ENCODE results near the gene FAM13A. TPM values are rescaled to one million over a fixed set of nuclear protein-coding genes. Genes with fewer than 3 reads are reported as not detected.

Gene FAM13A
- total and polyA plus RNA-seq, 9 of the 15 experiments (the other 6 are each of a cell fraction or from before 2014, with no cell fraction given), result 11.3 to 23.3 (median 14.7) TPM

DNA sequence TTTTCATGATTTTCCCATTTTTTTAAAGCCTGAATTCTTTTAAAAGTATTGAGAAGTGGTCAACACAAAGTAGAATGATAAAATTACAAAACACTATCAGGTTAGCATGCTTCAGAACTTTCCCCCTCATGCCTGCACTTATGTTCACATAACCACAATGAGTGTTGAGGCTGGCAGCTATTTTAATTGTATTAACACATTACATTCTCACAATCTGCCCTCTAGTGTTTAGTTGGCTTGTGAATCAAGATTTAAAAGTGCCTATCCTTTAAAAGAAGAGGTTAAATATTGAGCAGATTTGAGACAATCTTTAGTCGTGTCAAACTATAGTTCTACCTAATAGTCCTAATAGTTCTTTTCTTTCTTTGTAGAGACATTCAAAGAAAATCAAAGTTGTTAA is 265.7 kb downstream of the FAM13A start:
- no peaks in the 10 kb centered on the region for H3K9me3 ChIP-seq (replicated peaks; ENCODE audit: control insufficient read depth, insufficient read depth, low read depth, low read length)
- no peak overlapping the region for H3K4me2 ChIP-seq (ENCODE audit: insufficient read depth, low read length)
- no peaks in the 10 kb centered on the region for H4K20me1 ChIP-seq (replicated peaks; ENCODE audit: control insufficient read depth, insufficient read depth, low read length)
- H3K4me3 ChIP-seq, result no peak overlapping the region
- H3K27ac ChIP-seq (ENCODE audit: extremely low read depth, low read depth, low read length), result no peak overlapping the region
- no peak overlapping the region for H3K9ac ChIP-seq (ENCODE audit: insufficient read depth in 1 of 2, low read depth in 2 of 2, low read length in 2 of 2)
- CTCF ChIA-PET (ENCODE audit: low intra/inter-chr PET ratio), result no interaction called here
- H3K27me3 ChIP-seq (ENCODE audit: control insufficient read depth in 2 of 2, insufficient read depth in 2 of 2, low read length in 2 of 2), result no peaks in the 10 kb centered on the region
- peaks cover 13% of the 10 kb centered on the region; the same call in 2 of the 3 replicates for H3K36me3 ChIP-seq (ENCODE audit: control insufficient read depth, insufficient read depth, low read length)
- H3K79me2 ChIP-seq (ENCODE audit: control insufficient read depth, insufficient read depth, low read length), result no peaks in the 10 kb centered on the region
- POLR2A ChIA-PET, result interaction anchor here (0.7 kb wide), 1 partner anchor 14 kb away, joined by 3 read pairs; no protein-coding TSS in a partner anchor
- H2AFZ ChIP-seq (ENCODE audit: low read depth, low read length), result no peak overlapping the region
- FAIRE-seq (peak; percentile 76), ATAC-seq (no peak), DNase-seq (ENCODE audit: extremely low read depth in 1 of 4, low spot score in 3 of 4) (peak in 1 of 4 experiments; percentile 11)
- intact Hi-C loops (cut with micrococcal nuclease), result loop anchor here (5.0 to 10.0 kb wide), 2 partner anchors 84 to 116 kb away; no protein-coding TSS in a partner anchor
- TF ChIP-seq ZFPM2 (CRISPR knock-in tag; IDR thresholded peaks at IDR 0.05), result no peak
- no peak for TF ChIP-seq SMARCE1 (IDR thresholded peaks at IDR 0.05)
- TF ChIP-seq, protein P1, sequence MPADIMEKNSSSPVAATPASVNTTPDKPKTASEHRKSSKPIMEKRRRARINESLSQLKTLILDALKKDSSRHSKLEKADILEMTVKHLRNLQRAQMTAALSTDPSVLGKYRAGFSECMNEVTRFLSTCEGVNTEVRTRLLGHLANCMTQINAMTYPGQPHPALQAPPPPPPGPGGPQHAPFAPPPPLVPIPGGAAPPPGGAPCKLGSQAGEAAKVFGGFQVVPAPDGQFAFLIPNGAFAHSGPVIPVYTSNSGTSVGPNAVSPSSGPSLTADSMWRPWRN (IDR thresholded peaks at IDR 0.05; ENCODE audit: low read depth), result no peak
- TF ChIP-seq ZEB2 (IDR thresholded peaks at IDR 0.05), result no peak
- no peak for TF ChIP-seq SMAD2 (IDR thresholded peaks at IDR 0.05; ENCODE audit: low read depth, low read length)
- TF ChIP-seq, protein P2, sequence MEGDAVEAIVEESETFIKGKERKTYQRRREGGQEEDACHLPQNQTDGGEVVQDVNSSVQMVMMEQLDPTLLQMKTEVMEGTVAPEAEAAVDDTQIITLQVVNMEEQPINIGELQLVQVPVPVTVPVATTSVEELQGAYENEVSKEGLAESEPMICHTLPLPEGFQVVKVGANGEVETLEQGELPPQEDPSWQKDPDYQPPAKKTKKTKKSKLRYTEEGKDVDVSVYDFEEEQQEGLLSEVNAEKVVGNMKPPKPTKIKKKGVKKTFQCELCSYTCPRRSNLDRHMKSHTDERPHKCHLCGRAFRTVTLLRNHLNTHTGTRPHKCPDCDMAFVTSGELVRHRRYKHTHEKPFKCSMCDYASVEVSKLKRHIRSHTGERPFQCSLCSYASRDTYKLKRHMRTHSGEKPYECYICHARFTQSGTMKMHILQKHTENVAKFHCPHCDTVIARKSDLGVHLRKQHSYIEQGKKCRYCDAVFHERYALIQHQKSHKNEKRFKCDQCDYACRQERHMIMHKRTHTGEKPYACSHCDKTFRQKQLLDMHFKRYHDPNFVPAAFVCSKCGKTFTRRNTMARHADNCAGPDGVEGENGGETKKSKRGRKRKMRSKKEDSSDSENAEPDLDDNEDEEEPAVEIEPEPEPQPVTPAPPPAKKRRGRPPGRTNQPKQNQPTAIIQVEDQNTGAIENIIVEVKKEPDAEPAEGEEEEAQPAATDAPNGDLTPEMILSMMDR (IDR thresholded peaks at IDR 0.05 in 2 of 3, conservative IDR thresholded peaks at IDR 0.05 in 1 of 3; ENCODE audit: insufficient read depth in 2 of 3, low read depth in 1 of 3, low read length in 3 of 3), result peak in 1 of 3 experiments; percentile 32; a peak in 1 of 6 replicates
- TF ChIP-seq, protein P3, sequence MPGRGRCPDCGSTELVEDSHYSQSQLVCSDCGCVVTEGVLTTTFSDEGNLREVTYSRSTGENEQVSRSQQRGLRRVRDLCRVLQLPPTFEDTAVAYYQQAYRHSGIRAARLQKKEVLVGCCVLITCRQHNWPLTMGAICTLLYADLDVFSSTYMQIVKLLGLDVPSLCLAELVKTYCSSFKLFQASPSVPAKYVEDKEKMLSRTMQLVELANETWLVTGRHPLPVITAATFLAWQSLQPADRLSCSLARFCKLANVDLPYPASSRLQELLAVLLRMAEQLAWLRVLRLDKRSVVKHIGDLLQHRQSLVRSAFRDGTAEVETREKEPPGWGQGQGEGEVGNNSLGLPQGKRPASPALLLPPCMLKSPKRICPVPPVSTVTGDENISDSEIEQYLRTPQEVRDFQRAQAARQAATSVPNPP (IDR thresholded peaks at IDR 0.05; ENCODE audit: borderline replicate concordance, insufficient read depth, insufficient read length), result no peak
- TF ChIP-seq REST (IDR thresholded peaks at IDR 0.05; ENCODE audit: borderline replicate concordance), result no peak
- TF ChIP-seq REST (CRISPR knock-in tag; IDR thresholded peaks at IDR 0.05; ENCODE audit: low read depth), result no peak
- no peak for TF ChIP-seq RBFOX2 (IDR thresholded peaks at IDR 0.05; ENCODE audit: low read depth, low read length)
- WGBS (ENCODE audit: insufficient coverage, low coverage, missing lambda C conversion rate), result 25% methylated on average over 1 of the region's 1 CpG
- no peaks in the 10 kb centered on the region for H3K4me1 ChIP-seq (replicated peaks in 1 of 2; ENCODE audit: control insufficient read depth in 2 of 2, insufficient read depth in 2 of 2, low read length in 2 of 2)
- no peaks in the 10 kb centered on the region for H3K9me1 ChIP-seq (ENCODE audit: control insufficient read depth, insufficient read depth, low read length)
- BruUV-seq (replicated peaks), result no TSS peak
- in situ Hi-C loops (cut with MboI), result no loop called here

Measured in K562 (cell line).